SK-N-SH treated with all-trans-retinoic acid at 6 μM for 48 hours (cell line): ENCODE data around the gene TVP23A.

ENCODE experiments used
- ARNTL ChIP-seq: fragments of 450-650 bp; formaldehyde crosslinking; IDR thresholded peaks from 2 replicates; pipeline ENCODE4 v1.5.0; 2020; ENCODE audit warnings: low read depth, mild to moderate bottlenecking, moderate library complexity, borderline replicate concordance
- CSDC2 ChIP-seq: fragments of 250-450 bp; sonication (Bioruptor Pico); IDR thresholded peaks from 2 replicates; pipeline ENCODE4 v1.5.0; 2020; ENCODE audit warnings: mild to moderate bottlenecking, moderate library complexity
- ISL1 ChIP-seq: fragments of 250-450 bp; sonication (Bioruptor Pico); IDR thresholded peaks from 2 replicates; pipeline ENCODE4 v2.1.2; 2022; ENCODE audit warnings: mild to moderate bottlenecking, moderate library complexity
- OSR1 ChIP-seq: fragments of 250-450 bp; sonication (Bioruptor Pico); IDR thresholded peaks from 2 replicates; pipeline ENCODE4 v1.8.0; 2022; ENCODE audit warnings: moderate library complexity, mild to moderate bottlenecking, inconsistent platforms
- PPARA ChIP-seq: fragments of 250-450 bp; sonication (Bioruptor Pico); IDR thresholded peaks from 2 replicates; pipeline ENCODE4 v1.5.0; 2020; ENCODE audit warnings: mild to moderate bottlenecking, borderline replicate concordance
- RARB ChIP-seq: fragments of 250-450 bp; sonication (Bioruptor Pico); IDR thresholded peaks from 2 replicates; pipeline ENCODE4 v1.8.0; 2021; ENCODE audit warnings: mild to moderate bottlenecking, moderate library complexity
- TOX ChIP-seq: fragments of 250-450 bp; sonication (Bioruptor Pico); IDR thresholded peaks from 2 replicates; pipeline ENCODE4 v1.8.0; 2021; ENCODE audit warnings: mild to moderate bottlenecking, moderate library complexity, borderline replicate concordance
- ZFP3 ChIP-seq: fragments of 250-450 bp; sonication (Bioruptor Pico); IDR thresholded peaks from 2 replicates; pipeline ENCODE4 v1.5.0; 2020; ENCODE audit warnings: mild to moderate bottlenecking, moderate library complexity
- ZFP30 ChIP-seq: fragments of 450-650 bp; formaldehyde crosslinking; IDR thresholded peaks from 2 replicates; pipeline ENCODE4 v1.5.0; 2022; ENCODE audit warnings: mild to moderate bottlenecking, moderate library complexity
- ZNF70 ChIP-seq: fragments of 450-650 bp; formaldehyde crosslinking; IDR thresholded peaks from 2 replicates; pipeline ENCODE4 v1.5.0; 2020; ENCODE audit warnings: mild to moderate bottlenecking, moderate library complexity
- TF ChIP-seq, protein P1 (sequence below): fragments of 250-450 bp; sonication (Bioruptor Pico); IDR thresholded peaks from 2 replicates; pipeline ENCODE4 v1.8.0; 2020; ENCODE audit warnings: mild to moderate bottlenecking, moderate library complexity, borderline replicate concordance
- TF ChIP-seq, protein P2 (sequence below): fragments of 250-450 bp; sonication (Bioruptor Pico); IDR thresholded peaks from 2 replicates; pipeline ENCODE4 v1.5.1; 2020; ENCODE audit warnings: low read depth, mild to moderate bottlenecking, moderate library complexity

DNA sequence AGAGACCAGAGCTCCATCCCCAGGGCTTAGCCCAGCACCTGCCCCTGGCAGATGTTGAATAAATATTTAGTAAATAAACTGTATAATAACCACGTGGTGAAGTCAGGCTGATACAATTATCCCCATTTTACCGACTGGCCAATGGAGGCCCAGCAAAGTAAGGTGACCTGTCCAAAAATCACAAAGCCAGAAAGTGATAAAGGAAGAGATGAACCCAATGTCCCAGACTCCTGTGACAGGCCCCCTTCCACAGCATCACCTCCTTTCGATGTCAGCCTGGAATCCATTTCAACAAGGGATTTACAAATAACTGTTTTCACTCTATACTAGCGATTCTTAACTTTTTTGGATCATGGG, 5.5 kb downstream of the TVP23A start:
- TF ChIP-seq, protein P1, sequence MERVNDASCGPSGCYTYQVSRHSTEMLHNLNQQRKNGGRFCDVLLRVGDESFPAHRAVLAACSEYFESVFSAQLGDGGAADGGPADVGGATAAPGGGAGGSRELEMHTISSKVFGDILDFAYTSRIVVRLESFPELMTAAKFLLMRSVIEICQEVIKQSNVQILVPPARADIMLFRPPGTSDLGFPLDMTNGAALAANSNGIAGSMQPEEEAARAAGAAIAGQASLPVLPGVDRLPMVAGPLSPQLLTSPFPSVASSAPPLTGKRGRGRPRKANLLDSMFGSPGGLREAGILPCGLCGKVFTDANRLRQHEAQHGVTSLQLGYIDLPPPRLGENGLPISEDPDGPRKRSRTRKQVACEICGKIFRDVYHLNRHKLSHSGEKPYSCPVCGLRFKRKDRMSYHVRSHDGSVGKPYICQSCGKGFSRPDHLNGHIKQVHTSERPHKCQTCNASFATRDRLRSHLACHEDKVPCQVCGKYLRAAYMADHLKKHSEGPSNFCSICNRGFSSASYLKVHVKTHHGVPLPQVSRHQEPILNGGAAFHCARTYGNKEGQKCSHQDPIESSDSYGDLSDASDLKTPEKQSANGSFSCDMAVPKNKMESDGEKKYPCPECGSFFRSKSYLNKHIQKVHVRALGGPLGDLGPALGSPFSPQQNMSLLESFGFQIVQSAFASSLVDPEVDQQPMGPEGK (CRISPR knock-in tag) = no peak
- TF ChIP-seq, protein P2, sequence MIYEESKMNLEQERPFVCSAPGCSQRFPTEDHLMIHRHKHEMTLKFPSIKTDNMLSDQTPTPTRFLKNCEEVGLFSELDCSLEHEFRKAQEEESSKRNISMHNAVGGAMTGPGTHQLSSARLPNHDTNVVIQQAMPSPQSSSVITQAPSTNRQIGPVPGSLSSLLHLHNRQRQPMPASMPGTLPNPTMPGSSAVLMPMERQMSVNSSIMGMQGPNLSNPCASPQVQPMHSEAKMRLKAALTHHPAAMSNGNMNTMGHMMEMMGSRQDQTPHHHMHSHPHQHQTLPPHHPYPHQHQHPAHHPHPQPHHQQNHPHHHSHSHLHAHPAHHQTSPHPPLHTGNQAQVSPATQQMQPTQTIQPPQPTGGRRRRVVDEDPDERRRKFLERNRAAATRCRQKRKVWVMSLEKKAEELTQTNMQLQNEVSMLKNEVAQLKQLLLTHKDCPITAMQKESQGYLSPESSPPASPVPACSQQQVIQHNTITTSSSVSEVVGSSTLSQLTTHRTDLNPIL (CRISPR knock-in tag) = no peak
- TF ChIP-seq RARB (CRISPR knock-in tag) (no peak), CSDC2 (CRISPR knock-in tag) (no peak), ZFP3 (CRISPR knock-in tag) (no peak), ZFP30 (CRISPR knock-in tag) (no peak), OSR1 (CRISPR knock-in tag) (no peak), ISL1 (no peak), ARNTL (CRISPR knock-in tag) (no peak), ZNF70 (no peak), PPARA (no peak), TOX (CRISPR knock-in tag) (no peak)
